ENCODE results near the gene SLC24A3.

Gene SLC24A3

GRCh38 chr20:19367591-19367990 lies 155.1 kb downstream of the SLC24A3 start (continued):
- no peak for TF ChIP-seq ZNF473 (tag by site-specific recombination; IDR thresholded peaks at IDR 0.05)

DNA sequence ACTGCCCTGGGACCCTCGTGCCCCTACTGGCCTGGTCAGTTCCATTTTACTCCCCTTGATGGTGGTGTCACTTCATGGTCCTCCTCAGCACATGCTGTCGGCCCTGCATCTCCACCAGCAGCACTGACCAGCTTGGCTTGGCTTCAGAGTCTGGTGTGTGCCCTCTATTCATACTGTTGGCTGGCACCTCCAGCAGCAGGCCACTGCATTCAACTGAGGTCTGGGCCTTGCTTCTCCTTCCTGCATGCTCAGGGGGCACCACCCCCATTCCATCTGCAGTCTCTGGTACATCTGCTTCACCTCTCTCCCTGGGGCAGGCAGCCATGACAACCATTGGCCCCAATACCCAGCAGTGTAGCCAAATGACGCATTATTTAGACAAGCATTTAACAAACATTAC lies 155.9 kb downstream of the SLC24A3 start:
- no peaks in the 10 kb centered on the region for H3K4me1 ChIP-seq (ENCODE audit: control insufficient read depth, insufficient read depth, low read length)
- H3K36me3 ChIP-seq (ENCODE audit: control insufficient read depth in 2 of 2, insufficient read depth in 1 of 2, low read length in 2 of 2) = no peaks in the 10 kb centered on the region
- H3K27ac ChIP-seq (ENCODE audit: extremely low read depth, low read depth, low read length) = no peak overlapping the region
- ChIA-PET CTCF (no interaction called here), POLR2A (no interaction called here)
- no peak for TF ChIP-seq ZNF121 (tag by site-specific recombination; IDR thresholded peaks at IDR 0.05)
- no peak for TF ChIP-seq ZNF155 (tag by site-specific recombination; IDR thresholded peaks at IDR 0.05)
- TF ChIP-seq ZNF518A (tag by site-specific recombination; conservative IDR thresholded peaks at IDR 0.05; ENCODE audit: low read depth) = no peak
- no peaks in the 10 kb centered on the region for H3K9me3 ChIP-seq (ENCODE audit: control insufficient read depth, insufficient read depth, low read depth, low read length)
- no peak overlapping the region for H3K4me3 ChIP-seq (ENCODE audit: low read depth, low read length)

- ChIA-PET POLR2A (interaction anchor here (0.8 kb wide), 1 partner anchor 16 kb away, joined by 3 read pairs; no protein-coding TSS in a partner anchor), CTCF (no interaction called here)
- H3K27ac ChIP-seq (ENCODE audit: extremely low read depth, low read depth, low read length) = no peak overlapping the region
- H3K4me1 ChIP-seq (ENCODE audit: control insufficient read depth, insufficient read depth, low read length) = no peaks in the 10 kb centered on the region
- no peaks in the 10 kb centered on the region for H3K36me3 ChIP-seq (ENCODE audit: control insufficient read depth in 2 of 2, insufficient read depth in 1 of 2, low read length in 2 of 2)
- H3K9me3 ChIP-seq (ENCODE audit: control insufficient read depth, insufficient read depth, low read depth, low read length) = no peaks in the 10 kb centered on the region
- no peak overlapping the region for H3K4me3 ChIP-seq (ENCODE audit: low read depth, low read length)
- TF ChIP-seq ZIC2 (tag by site-specific recombination; IDR thresholded peaks at IDR 0.05) = no peak
- TF ChIP-seq ZNF785 (tag by site-specific recombination; IDR thresholded peaks at IDR 0.05) = no peak
- no peak for TF ChIP-seq ZNF26 (tag by site-specific recombination; IDR thresholded peaks at IDR 0.05)
- TF ChIP-seq, protein P1, sequence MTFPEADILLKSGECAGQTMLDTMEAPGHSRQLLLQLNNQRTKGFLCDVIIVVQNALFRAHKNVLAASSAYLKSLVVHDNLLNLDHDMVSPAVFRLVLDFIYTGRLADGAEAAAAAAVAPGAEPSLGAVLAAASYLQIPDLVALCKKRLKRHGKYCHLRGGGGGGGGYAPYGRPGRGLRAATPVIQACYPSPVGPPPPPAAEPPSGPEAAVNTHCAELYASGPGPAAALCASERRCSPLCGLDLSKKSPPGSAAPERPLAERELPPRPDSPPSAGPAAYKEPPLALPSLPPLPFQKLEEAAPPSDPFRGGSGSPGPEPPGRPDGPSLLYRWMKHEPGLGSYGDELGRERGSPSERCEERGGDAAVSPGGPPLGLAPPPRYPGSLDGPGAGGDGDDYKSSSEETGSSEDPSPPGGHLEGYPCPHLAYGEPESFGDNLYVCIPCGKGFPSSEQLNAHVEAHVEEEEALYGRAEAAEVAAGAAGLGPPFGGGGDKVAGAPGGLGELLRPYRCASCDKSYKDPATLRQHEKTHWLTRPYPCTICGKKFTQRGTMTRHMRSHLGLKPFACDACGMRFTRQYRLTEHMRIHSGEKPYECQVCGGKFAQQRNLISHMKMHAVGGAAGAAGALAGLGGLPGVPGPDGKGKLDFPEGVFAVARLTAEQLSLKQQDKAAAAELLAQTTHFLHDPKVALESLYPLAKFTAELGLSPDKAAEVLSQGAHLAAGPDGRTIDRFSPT (tag by site-specific recombination; IDR thresholded peaks at IDR 0.05) = no peak
- TF ChIP-seq TCF7L2 (IDR thresholded peaks at IDR 0.05; ENCODE audit: borderline replicate concordance, low read depth, low read length) = no peak
- TF ChIP-seq, protein P2, sequence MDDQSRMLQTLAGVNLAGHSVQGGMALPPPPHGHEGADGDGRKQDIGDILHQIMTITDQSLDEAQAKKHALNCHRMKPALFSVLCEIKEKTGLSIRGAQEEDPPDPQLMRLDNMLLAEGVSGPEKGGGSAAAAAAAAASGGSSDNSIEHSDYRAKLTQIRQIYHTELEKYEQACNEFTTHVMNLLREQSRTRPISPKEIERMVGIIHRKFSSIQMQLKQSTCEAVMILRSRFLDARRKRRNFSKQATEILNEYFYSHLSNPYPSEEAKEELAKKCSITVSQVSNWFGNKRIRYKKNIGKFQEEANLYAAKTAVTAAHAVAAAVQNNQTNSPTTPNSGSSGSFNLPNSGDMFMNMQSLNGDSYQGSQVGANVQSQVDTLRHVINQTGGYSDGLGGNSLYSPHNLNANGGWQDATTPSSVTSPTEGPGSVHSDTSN (CRISPR knock-in tag; IDR thresholded peaks at IDR 0.05) = no peak
- no peak for TF ChIP-seq IKZF3 (tag by site-specific recombination; IDR thresholded peaks at IDR 0.05)
- no peak for TF ChIP-seq CTCF (tag by site-specific recombination; IDR thresholded peaks at IDR 0.05)
- no peak for TF ChIP-seq ZNF561 (tag by site-specific recombination; IDR thresholded peaks at IDR 0.05; ENCODE audit: borderline replicate concordance)
- TF ChIP-seq, protein P3, sequence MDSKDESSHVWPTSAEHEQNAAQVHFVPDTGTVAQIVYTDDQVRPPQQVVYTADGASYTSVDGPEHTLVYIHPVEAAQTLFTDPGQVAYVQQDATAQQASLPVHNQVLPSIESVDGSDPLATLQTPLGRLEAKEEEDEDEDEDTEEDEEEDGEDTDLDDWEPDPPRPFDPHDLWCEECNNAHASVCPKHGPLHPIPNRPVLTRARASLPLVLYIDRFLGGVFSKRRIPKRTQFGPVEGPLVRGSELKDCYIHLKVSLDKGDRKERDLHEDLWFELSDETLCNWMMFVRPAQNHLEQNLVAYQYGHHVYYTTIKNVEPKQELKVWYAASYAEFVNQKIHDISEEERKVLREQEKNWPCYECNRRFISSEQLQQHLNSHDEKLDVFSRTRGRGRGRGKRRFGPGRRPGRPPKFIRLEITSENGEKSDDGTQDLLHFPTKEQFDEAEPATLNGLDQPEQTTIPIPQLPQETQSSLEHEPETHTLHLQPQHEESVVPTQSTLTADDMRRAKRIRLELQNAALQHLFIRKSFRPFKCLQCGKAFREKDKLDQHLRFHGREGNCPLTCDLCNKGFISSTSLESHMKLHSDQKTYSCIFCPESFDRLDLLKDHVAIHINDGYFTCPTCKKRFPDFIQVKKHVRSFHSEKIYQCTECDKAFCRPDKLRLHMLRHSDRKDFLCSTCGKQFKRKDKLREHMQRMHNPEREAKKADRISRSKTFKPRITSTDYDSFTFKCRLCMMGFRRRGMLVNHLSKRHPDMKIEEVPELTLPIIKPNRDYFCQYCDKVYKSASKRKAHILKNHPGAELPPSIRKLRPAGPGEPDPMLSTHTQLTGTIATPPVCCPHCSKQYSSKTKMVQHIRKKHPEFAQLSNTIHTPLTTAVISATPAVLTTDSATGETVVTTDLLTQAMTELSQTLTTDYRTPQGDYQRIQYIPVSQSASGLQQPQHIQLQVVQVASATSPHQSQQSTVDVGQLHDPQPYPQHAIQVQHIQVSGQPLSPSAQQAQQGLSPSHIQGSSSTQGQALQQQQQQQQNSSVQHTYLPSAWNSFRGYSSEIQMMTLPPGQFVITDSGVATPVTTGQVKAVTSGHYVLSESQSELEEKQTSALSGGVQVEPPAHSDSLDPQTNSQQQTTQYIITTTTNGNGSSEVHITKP (tag by site-specific recombination; IDR thresholded peaks at IDR 0.05) = no peak
- no peak for TF ChIP-seq ZNF202 (tag by site-specific recombination; IDR thresholded peaks at IDR 0.05; ENCODE audit: borderline replicate concordance)
Observed at GRCh38 chr20:19370076-19371075, 157.9 kb downstream of the SLC24A3 start.
